ENCODE data around the gene TBCB.
A peak's percentile ranks its signal among the peaks of the same experiment; 100 is the strongest.

The TBCB gene

DNA sequence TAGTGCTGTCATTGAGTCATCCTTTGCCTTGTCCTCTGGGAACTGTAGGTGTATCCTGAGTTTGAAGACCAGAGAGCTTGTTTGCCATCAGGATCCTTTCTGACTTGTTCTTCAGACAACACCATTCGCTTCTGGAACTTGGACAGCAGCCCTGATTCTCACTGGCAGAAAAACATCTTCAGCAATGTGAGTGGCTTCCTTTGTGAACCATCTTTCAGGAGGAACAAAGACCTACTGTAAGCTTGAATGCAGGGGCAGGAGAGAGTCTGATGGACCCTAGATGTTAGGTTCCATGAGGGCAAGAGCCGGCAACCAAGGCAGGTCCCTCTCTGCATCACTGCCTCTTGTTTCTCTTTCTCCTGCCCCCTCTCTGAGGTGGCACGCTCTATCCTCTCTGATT is 33.9 kb upstream of the TBCB start:
- ChIA-PET POLR2A (ENCODE audit: low non-redundant PET) (no interaction called here), CTCF (no interaction called here)
- 0 out of 2 replicates have a peak overlapping the region, but pooled peaks have one; percentile 18 for H3K27ac ChIP-seq
- TF ChIP-seq, protein P1, sequence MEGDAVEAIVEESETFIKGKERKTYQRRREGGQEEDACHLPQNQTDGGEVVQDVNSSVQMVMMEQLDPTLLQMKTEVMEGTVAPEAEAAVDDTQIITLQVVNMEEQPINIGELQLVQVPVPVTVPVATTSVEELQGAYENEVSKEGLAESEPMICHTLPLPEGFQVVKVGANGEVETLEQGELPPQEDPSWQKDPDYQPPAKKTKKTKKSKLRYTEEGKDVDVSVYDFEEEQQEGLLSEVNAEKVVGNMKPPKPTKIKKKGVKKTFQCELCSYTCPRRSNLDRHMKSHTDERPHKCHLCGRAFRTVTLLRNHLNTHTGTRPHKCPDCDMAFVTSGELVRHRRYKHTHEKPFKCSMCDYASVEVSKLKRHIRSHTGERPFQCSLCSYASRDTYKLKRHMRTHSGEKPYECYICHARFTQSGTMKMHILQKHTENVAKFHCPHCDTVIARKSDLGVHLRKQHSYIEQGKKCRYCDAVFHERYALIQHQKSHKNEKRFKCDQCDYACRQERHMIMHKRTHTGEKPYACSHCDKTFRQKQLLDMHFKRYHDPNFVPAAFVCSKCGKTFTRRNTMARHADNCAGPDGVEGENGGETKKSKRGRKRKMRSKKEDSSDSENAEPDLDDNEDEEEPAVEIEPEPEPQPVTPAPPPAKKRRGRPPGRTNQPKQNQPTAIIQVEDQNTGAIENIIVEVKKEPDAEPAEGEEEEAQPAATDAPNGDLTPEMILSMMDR (conservative IDR thresholded peaks at IDR 0.05; ENCODE audit: low read depth), result no peak
- no peak for DNase-seq (ENCODE audit: low spot score)

DNA sequence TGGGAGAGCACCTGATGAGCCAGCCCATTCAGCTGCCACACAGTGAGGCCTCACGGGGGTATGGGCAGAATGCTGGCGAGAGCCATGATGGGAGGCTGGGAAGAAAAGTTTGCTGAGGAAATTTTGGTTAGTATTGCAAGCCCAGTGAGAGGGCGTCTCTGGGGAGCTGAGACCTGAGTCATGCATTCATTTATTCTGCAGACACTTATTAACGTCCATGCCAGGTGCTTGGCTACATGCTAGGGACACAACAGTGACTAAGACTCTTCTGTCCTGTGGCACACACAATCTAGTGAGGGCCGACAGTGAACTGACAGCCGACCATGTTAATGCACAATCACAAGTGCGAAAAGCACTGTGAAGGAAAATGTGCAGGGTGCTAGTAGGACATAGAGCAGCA is 33.4 kb upstream of the TBCB start:
- no peak for DNase-seq (ENCODE audit: low spot score)
- CTCF ChIA-PET, result interaction anchor here (0.7 kb wide), 1 partner anchor 85 kb away, joined by 4 read pairs; no protein-coding TSS in a partner anchor
- TF ChIP-seq, protein P1 (conservative IDR thresholded peaks at IDR 0.05; ENCODE audit: low read depth), result no peak
- 0 out of 2 replicates have a peak overlapping the region, but pooled peaks have one; percentile 18 for H3K27ac ChIP-seq
- POLR2A ChIA-PET (ENCODE audit: low non-redundant PET), result no interaction called here

DNA sequence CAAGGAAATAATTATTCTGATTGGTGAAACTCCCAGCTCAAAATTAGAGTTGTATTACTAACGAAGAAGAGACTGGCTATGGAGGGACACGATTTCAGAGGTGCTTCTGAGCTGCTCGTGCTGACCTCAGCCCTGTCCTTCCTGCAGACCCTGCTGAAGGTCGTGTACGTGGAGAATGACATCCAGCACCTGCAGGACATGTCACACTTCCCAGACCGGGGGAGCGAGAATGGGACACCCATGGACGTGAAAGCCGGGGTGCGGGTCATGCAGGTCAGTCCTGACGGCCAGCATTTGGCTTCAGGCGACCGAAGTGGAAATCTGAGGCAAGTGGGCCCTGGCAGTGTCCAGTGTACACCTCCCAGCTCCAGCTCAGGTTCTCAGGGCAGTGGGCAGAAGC is 32.4 kb upstream of the TBCB start:
- ChIA-PET POLR2A (ENCODE audit: low non-redundant PET) (no interaction called here), CTCF (no interaction called here)
- no peak for DNase-seq (ENCODE audit: low spot score)
- TF ChIP-seq, protein P1 (conservative IDR thresholded peaks at IDR 0.05; ENCODE audit: low read depth), result no peak
- H3K27ac ChIP-seq, result no peak overlapping the region

DNA sequence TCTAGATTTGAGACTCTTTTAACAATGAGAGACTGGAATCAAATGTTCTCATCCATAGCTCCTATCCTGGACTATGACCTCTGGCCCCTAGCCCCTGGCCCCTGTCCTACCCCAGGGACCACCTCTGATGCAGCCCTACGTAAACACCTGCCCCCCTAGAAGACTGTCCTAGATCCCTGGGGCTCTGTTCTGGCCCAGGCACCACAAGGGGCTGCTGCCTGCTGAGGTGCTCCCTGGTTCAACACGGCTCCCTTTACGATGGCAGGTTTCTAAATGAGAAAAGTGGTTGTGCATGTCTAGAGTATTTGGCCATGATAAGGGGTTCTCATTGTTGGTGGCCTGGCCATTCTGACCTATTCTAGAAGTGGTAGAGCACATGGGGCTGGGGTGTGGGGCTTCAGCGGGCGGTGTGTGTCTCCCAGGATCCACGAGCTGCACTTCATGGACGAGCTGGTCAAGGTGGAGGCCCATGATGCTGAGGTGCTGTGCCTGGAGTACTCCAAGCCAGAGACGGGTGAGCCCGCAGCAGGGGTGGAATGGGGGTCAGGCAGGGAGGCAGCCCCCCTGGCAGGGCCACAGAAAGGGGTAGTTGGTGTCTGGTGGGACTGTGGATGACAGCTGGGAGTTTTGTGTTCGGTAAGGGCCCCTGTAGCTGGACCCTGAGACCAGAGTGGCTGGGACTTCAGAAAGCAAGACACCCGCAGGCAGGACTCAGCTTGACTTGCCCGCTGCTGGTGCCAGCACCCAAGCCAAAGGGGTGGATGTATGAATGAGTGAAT is 30.8 kb upstream of the TBCB start:
- H3K27ac ChIP-seq, result no peak overlapping the region
- DNase-seq (ENCODE audit: low spot score), result no peak
- ChIA-PET CTCF (interaction anchor here (0.6 kb wide), 1 partner anchor 1841 kb away, joined by 3 read pairs; no protein-coding TSS in a partner anchor), POLR2A (ENCODE audit: low non-redundant PET) (no interaction called here)
- TF ChIP-seq, protein P1 (conservative IDR thresholded peaks at IDR 0.05; ENCODE audit: low read depth), result no peak

DNA sequence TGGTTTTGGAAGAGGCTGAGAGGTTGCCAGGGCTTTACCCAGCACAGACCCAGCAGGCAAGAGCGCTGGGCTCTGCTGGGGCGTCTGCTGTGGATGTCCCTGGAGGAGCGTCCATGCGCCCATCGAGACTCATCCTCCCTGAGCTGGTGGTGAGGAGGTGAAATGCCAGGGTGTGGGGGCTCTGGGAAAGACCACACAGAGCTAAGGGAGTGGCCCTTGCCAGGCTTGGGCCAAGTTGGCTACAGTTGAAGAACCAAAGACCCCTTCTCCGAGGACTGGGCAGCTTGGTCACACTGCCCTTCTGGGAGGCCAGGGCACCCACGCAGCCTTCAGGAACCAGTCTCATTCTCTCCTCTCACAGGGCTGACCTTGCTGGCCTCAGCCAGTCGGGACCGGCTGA is 28.9 kb upstream of the TBCB start:
- POLR2A ChIA-PET (ENCODE audit: low non-redundant PET), result interaction anchor here (0.6 kb wide), 1 partner anchor 95 kb away, joined by 3 read pairs; no protein-coding TSS in a partner anchor
- TF ChIP-seq, protein P1 (conservative IDR thresholded peaks at IDR 0.05; ENCODE audit: low read depth), result no peak
- CTCF ChIA-PET, result interaction anchor here (0.6 kb wide), 1 partner anchor 14 kb away, joined by 3 read pairs; no protein-coding TSS in a partner anchor
- no peak for DNase-seq (ENCODE audit: low spot score)
- H3K27ac ChIP-seq, result no peak overlapping the region

DNA sequence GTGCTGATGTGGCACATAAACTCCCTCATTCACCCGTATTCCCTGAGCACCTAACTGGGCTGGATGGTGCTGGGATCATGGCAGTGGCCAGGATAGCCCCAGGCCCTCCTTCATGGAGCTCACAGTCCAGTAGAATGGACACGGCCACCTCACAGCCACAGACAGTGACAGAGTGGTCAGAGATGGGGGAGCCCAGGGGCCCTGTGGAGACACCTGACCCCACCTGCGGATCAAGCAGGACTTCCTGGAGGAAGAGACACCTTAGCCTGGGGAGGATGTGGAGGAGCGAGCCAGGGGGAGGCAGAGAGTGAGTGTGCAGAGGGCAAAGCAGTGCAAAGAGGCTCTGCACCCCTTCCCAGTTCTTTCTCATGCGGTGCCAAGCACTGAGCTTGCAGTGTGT is 25.4 kb upstream of the TBCB start:
- DNase-seq (ENCODE audit: low spot score), result no peak
- CTCF ChIA-PET, result no interaction called here
- H3K27ac ChIP-seq, result no peak overlapping the region
- TF ChIP-seq, protein P1 (conservative IDR thresholded peaks at IDR 0.05; ENCODE audit: low read depth), result no peak
- POLR2A ChIA-PET (ENCODE audit: low non-redundant PET), result no interaction called here

All from RWPE1 (cell line).